Measurements from ENCODE around the gene PRKG2.

Gene PRKG2

DNA sequence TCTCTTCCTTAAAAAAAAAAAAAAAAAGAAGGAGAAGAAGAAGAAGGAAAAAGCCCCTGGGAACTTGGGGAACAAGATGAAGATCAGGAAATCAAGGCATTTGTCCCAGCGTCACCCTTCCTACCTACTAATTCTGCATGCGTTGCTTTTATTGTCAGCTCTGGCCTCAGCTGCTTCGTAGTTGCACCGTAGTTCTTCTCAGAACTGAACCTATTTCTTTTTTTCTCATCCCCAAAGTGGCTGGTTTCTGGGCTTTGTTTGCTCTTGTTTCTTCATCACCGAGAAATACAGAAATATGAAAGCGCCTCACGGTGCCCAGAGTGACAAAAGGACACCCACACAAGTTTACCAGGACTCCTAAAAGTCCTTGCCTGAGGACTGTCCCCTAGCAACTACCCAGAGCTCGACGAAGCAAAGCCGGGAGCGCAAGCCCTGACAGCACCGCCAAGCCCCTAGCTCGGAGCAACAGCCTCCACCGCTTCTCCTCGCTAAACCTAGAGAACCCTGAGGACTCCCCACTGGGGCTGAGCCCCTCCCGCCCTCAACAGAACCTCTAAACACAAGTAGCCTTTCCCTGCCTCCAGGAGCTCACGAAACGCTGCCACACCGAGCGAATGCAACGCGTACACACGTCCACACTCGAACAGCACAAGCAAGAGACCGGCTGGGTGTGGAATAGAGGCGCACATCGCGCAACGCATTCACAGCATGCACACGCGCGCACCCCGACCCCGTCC is 710 bp downstream of the PRKG2 start:
- no peak for DNase-seq

DNA sequence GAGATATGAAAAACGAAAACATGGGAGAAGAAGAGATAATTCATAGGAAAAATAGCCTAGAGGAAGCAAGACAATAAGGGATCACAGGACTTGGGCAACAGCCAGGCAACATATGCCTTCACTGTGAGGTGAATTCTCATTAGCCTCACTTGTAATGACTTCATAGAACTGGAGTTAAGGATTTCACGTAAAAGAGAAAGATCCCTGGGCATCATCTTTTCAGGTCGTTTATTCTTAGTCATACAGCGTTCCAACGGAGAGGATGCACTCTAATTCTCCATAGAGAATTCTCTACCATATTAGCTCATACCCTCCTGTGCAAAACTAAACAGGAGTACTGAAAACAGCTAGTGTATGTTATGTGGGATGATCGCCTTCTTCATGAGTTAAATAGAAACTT is 1.4 kb downstream of the PRKG2 start:
- DNase-seq, result no peak

DNA sequence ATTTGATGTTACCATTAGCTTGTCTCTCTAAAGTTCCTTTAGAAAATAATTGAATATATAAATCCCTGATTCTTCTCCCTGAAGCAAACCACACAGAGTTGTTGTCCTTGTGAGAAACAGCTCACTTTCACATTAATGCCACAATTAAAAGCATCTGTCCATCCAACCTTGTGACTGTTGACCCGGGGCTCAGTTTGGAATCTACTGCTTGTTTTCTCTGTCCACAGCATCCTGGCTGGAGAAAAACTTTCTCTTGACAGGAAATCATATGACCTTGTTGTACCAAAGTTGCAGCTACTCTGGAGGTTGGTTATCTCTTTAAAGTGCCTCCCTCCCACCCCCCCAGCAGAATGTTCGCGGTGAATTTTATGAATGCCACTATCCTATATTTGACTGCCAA is 3.1 kb downstream of the PRKG2 start:
- no peak for DNase-seq

DNA sequence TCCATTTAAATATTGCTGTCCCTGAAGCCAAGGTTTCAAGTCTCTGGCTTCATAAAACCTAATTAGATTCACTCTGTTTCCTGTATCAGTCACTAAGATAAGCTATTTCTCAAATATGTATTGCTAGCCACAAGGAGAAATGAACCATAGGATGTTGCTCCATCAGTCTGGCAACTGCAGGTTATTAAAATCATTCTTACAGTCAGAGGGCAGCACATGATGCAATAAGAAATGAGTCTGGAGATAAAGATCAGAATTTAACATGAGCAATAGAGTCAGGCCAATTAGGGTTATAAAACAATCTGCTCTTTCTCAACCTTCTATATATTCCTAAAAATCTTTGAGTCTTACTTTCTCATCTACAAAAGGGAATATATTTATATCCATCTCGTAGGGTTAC is 7.2 kb downstream of the PRKG2 start:
- no peak for DNase-seq

DNA sequence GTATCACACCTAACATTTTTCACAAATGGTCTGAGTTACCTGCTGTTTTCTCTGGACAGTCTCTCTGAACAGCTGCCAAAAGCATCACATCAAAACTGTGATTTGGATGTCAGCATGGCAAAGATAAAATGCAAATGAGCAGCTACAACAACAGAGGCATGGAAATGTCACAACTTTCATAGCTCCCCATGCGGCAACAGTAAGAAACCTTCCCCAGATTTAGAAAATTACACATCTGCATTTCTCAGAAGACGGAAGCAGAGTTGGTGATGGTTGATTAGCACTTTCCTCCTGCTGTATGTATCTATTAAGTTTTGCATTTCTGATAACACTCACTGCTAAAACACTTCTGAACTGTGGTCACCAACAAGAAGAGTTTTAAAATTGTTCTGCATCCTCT is 9.7 kb downstream of the PRKG2 start:
- DNase-seq, result no peak

DNA sequence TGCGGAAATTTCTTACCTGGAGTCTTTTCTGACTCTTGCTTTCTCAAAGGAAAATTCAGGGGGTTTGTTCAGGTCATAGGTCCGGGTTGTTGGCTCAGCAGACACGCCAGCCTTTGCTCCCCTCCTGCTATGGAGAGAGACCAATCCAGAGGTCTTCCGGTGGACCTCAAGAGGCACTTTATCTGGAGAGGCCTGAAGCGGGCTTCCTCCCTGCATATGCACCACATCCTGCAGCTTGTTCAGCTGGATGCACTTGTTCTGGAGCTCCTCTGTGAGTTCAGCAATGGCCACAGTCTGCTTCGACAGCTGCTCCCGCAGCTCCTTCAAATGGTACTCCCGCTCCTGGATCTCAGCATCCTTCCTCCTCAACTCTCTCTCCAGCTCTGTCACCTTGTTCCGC is 10.5 kb downstream of the PRKG2 start:
- DNase-seq, result no peak

DNA sequence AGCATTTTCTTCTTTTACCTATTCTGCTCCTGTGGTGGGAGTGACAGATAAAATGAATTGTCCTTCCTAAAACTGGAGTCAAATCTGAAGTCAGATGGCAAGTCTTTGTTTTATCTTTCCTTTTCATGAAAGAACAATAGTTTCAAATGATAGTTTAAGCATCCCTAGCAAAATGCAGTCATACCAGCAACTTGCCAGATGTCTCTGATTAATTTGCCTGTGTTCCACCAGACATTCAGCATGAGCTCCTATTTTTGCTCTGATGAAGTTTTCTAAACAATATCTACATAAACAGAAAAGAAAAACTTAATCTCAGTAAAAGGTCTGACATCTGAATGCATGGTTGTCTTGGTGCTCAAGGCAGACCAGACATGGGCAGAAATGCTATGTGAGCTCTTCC is 15.2 kb downstream of the PRKG2 start:
- DNase-seq, result no peak

DNA sequence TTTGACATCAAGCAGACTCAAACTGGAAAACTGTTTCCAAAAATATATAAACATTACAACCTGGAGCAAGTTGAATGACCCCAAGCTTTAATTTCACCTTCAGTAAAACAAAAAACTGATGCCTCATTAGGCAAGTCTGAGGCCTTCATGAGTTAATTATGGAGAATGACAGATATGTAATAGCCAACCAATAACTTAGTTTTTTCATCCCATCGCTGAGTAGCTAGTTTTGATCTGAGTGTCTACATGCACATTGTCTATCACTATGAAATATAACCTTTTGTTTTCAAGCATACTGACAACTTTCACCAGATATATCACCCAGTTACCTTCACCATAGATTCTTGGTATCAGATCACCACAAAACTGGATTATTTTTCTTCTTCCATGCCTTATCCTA is 16.4 kb downstream of the PRKG2 start:
- DNase-seq, result no peak

DNA sequence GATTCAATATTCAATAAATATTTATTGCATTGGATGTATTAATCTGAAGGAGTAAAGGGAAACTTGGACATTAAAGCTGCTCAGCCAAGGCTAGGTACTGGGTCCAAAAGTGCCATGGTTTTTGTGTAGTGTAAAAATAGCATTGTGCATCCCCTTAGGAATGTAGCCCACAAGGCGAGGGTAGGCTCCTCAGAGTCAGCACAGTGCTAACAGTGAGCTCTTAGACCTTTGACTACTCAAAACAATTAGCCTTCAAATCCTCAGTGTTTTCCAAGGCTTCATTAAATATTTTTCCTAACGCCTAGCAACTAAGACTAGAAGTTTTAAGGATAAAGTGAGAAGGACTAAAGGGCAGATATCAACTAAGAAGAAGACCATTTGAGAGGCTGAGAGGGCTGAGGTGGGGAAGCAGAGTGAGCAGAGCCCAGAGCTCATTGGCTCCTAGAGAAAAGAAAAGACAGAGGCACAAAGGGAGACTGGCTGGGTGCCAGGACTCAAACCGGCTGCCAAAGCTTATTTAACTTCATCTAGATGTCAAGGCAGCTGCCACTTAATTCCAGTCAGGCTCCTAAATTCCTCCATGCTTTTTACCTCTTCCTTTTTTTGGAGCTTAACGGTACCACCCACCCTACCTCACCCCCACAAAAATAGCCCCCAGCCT is 17.0 kb downstream of the PRKG2 start:
- DNase-seq, result no peak

DNA sequence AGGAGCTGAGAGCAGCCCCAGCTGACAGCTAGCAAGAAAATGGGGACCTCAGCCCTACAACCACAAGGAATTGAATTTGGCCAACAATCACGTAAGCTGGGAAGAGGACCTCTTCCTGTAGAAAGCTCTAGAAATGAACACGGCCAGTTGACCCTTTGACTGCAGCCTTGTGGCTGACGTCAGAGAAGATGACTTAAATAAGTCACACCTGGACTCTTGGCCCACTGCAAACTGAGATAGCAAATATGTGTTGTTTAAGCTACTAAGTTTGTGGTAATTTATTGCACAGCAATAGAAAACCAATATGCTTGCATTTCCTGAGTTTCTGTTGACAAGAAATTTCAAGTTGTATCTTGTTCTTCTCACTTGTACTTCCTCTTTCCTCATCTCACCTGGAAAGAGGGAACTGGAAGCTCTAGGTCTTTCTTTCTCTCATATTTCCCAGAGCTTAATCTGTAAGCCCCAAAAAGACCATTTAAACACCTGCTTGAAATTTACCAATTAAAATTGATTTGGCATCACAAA is 18.8 kb downstream of the PRKG2 start:
- DNase-seq, result no peak

DNA sequence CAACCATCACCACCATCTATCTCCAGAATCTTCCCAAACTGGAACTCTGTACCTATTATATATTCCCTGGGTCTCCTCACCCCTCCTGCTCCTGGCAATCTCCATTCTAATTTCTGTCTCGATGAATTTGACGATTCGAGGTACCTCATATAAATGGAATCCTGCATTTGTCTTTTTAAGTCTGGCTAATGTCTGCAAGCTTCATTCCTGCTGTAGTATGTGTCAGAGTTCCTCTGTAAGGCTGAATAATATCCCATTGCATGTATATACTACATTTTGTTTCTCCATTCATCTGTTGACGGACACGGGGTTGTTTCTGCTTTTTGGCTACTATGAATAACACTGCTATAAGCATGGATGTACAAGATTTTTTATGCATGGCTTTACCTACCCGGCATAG is 19.5 kb downstream of the PRKG2 start:
- DNase-seq, result no peak

DNA sequence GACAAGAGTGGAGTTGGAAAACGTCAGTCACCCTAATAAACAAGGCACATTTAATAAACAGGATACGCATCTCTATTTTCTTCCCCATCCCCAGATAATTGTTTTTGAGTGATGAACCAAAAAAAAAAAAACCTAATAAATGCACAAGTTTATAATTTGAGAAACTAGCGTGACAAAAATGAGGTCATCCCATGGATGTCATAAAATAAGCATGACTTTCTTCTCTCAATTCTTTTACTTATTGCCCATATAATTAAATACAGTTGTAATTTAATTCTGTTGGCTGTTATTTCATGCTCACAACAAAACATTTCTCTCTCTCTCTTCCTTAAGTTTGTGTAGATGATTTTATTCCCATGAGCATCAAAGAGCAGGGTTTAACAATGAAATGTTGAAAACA is 20.7 kb downstream of the PRKG2 start:
- no peak for DNase-seq

DNA sequence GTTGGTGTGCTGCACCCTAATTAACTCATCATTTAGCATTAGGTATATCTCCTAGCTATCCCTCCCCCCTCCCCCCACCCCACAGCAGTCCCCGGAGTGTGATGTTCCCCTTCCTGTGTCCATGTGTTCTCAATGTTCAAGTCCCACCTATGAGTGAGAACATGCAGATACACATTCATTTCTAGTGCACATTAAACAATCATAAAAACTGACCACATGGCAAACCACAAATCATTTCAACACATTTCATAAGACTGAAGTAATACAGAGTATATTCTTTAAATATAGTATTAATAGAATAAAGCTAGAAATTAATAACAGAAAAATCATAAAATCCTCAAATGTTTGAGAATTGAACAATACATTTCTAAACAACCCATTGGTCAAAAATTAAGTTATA is 34.1 kb downstream of the PRKG2 start:
- no peak for DNase-seq

DNA sequence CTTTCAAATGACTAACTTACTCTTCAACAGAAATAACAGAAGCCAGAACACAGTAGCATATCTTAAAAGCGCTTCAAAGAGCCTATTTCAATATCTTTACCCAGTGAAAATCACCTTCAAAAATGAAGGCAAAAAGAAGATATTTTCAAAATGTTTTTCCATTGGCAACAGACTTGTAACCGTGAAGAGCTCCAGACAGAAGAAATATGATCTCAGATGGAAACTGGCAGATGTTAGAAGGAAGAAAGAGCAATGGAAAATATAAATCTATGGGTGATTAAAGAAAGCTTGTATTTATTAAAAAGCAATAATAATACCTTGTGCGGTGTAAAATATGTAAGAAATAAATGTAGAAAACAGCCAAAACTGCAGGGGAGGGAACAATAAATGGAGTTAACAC is 35.7 kb downstream of the PRKG2 start:
- DNase-seq, result no peak

DNA sequence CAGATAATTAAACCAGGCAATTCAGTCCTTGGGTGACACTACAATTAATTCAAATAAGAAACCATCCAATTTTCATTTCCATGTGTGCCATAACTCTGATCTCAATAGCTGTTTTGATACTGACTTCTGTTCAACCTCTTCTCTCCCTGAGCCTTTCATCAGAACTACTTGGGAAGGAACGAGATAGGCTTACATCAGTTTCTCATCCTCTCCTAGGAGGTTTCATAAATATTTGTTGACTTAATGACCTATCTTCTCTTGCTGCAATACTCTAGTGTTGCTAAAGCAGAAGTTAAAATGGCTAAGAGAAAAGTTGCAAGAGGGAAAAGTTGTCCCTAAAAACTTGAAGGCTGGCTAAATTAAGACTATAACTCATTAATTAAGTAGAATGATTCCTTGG is 41.8 kb downstream of the PRKG2 start:
- no peak for DNase-seq

DNA sequence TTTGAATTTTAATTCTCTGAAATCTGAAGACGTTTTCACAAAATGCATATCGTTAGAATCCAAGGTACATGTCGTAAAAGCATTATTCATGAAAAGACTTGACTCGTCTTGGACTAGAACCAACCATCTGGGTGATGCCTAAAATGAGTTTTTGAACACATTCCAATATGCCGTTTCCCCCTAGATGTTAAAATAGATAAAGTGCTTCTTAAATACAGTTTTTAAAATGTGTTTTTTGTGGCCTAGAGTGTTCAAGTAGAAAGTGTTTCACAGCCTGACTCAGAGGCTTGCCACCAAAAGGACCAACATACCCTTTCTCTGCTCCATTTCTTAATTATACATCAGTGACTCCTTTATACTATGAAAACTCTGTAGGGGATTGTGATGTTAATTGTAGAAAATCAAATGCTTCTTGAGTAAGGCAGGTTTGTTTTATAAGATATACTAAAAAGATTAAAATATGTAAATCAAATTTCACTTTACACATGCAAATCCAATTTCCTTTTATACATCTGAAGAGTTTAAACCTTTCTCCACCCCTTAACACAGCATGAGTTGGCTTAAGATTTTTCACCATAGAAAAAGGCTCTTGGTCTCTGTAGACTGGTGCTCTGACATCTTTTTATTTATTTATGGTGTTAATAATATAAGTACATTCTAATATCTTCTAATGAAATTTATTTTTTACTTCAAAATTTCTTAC is 48.4 kb downstream of the PRKG2 start:
- no peak for DNase-seq

DNA sequence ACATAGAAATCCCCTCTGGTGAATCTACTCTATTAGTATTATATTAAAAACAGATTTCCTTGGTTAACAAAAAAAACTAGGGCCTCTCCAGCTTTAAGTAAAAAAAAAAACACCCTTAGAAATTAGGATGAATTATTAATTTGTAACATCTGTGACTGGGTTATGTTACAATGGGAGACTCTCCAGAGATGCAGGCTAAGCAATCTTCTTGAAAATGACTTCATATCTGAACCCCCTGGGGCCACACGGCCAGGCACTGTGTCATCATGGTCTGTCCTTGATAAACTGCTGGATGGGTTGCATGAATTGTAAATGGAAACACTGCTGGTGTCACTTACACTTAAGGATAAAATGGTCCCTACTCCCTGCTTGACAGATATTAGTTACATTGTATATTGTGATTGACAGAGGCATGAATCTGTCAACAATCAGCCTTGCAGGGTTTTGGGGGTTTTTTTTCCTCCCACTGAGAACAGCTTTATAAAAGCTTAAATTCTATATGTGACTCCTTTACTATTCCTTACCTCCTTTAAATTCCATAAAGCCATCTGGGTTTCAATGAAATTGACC is 49.1 kb downstream of the PRKG2 start:
- DNase-seq, result no peak

DNA sequence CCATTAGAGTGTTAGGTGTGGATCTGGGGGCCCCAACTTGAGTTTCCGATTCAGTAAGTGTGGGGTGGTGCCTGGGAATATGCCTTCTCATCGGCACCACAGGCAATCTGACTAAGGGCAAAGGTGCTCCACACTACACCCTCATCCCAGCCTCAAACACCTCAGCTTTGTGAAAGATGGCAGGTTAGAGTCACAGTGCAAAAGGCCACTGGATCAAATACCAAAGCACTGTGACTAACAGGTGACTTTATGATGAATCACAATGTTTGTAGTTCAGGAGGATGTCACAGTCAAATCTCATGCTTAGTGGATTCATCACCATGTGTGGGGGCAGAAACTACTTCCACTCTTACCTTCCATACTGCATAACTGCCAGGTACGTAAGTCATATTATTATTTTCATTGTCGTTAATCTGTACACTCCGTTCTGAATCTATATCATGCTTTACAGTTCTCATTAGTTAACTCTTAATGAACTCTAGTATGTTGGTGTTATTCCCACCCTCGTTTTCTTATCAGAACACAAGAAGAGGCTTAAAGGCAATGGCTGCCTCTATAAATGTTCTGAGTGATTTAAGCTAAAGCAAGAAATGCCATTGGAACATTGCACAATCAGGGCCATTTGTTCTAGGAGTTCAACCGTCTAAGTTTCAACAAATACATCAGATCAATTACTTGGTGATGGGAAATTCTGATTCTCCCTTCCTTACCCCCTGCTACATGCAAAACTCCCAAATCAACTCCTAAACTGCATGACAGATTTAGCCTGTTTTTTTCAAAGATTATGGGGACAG is 50.2 kb downstream of the PRKG2 start:
- no peak for DNase-seq

DNA sequence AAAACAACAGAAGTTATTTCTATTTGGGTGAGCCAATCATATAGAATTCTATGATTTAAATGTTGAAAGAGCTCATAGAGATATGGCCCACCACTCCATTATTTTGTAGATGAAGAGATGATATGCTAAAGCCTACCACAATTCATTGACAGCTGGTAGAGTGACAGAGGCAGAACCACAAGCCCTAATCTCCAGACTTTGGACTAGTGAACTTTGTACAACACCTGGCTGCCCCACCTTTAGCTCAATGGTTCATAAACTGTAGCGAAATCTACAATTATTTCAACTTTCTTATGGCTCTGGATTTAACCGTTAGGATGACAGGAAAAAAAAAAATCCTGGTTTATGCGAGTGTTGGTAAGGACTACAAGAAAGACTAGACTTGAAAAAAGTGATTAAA is 50.9 kb downstream of the PRKG2 start:
- DNase-seq, result no peak

DNA sequence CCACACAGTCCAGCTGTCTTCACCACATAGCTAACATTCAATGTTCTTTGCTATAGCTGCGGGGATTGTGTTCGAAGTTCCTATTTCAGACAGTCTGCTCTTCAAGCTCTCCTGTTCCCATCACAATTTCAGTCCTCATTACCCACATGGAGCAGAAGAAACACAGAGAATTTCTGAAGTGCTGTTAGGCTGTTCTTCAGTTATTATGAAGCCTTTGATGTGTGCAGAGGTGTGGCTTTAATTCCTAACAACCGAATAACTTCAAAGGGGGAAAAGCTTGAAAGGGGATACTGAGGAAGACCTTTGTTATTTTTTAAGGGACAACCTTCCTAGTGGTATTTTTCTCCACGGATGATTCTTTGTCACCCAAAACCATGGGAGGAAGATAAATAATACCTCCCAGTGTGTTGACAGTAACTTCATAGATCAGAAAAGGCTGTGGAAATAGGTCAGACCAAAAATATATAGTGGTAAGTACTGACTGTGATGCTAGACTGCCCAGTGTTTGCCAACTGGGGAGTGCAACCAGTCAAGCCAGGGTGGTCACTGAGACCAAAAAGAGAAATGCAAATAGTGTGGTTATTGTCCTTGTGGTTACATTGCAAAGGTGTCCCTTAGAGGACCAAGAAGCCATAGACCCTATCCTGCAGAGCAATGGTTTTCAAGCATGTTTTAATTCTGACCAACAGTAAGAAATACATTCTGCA is 52.1 kb downstream of the PRKG2 start:
- no peak for DNase-seq

DNA sequence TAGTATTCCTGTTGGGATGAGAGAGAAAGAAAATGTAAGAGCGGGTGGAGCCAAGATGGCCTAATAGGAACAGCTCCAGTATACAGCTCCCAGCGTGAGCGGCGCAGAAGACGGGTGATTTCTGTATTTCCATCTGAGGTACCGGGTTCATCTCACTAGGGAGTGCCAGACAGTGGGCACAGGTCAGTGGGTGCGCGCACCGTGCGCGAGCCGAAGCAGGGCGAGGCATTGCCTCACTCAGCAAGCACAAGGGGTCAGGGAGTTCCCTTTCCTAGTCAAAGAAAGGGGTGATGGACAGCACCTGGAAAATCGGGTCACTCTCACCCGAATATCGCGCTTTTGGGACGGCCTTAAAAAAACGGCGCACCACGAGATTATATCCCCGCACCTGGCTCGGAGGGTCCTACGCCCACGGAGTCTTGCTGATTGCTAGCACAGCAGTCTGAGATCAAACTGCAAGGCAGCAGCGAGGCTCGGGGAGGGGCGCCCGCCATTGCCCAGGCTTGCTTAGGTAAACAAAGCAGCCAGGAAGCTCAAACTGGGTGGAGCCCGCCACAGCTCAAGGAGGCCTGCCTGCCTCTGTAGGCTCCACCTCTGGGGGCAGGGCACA is 61.2 kb downstream of the PRKG2 start:
- peak in 1 of 5 donors; percentile 22 for DNase-seq
